GM23248 (cell line): ENCODE results near the gene SMOC2.

Experiments
- EZH2 ChIP-seq: fragments of 200-600 bp; sonication (generic); IDR thresholded peaks from 2 replicates; pipeline ENCODE4 v1.6.1; 2018; ENCODE audit warnings: antibody characterized with exemption, mild to moderate bottlenecking; ENCODE audit not compliant: insufficient read depth, poor library complexity, severe bottlenecking
- EZH2phosphoT487 ChIP-seq: fragments of 200-600 bp; sonication (generic); IDR thresholded peaks from 2 replicates; pipeline ENCODE4 v1.6.1; 2018; ENCODE audit warnings: antibody characterized with exemption, moderate library complexity, mild to moderate bottlenecking, low read depth; ENCODE audit not compliant: insufficient read depth

- no peak for TF ChIP-seq EZH2
- no peak for TF ChIP-seq EZH2phosphoT487
Measured at GRCh38 chr6:168636147-168637004, 195.4 kb downstream of the SMOC2 start.
